ENCODE measurements around the gene CASKIN2. TPM values are rescaled to one million over a fixed set of nuclear protein-coding genes. Genes with fewer than 3 reads are reported as not detected.

CASKIN2 gene
- total RNA-seq, 2 experiments from 2014 or later, result 1.0 TPM; not detected in 1

DNA sequence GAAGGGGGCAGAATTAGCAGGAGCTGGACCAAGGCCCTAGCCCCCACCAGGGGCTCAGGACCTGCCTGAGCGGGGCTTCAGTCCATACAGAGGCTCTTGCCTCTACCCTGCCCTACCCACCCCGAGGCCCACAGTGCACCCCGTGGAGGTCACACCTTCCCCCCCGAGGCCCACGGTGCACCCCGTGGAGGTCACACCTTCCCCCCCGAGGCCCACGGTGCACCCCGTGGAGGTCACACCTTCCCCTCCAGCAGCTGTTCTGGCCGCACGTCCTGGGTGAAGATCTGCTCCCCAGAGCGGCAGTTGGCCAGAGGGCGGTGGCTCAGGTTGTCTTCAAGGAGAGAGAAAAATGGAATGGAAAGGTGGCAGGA, 11.4 kb downstream of the CASKIN2 start:
- TF ChIP-seq, protein P1, sequence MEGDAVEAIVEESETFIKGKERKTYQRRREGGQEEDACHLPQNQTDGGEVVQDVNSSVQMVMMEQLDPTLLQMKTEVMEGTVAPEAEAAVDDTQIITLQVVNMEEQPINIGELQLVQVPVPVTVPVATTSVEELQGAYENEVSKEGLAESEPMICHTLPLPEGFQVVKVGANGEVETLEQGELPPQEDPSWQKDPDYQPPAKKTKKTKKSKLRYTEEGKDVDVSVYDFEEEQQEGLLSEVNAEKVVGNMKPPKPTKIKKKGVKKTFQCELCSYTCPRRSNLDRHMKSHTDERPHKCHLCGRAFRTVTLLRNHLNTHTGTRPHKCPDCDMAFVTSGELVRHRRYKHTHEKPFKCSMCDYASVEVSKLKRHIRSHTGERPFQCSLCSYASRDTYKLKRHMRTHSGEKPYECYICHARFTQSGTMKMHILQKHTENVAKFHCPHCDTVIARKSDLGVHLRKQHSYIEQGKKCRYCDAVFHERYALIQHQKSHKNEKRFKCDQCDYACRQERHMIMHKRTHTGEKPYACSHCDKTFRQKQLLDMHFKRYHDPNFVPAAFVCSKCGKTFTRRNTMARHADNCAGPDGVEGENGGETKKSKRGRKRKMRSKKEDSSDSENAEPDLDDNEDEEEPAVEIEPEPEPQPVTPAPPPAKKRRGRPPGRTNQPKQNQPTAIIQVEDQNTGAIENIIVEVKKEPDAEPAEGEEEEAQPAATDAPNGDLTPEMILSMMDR (conservative IDR thresholded peaks at IDR 0.05; ENCODE audit: low read length), result no peak
- no peak for TF ChIP-seq EZH2phosphoT487 (IDR thresholded peaks at IDR 0.05; ENCODE audit: borderline replicate concordance, low read depth, low read length)
- Histone ChIP-seq H3K79me2 (ENCODE audit: insufficient read depth, low read depth, low read length) (no peaks in the 10 kb centered on the region), H3K36me3 (ENCODE audit: insufficient read depth, low read length) (no peaks in the 10 kb centered on the region), H4K20me1 (ENCODE audit: insufficient read depth, low read length) (no peaks in the 10 kb centered on the region), H3K27ac (ENCODE audit: low read depth, low read length, poor library complexity, severe bottlenecking) (no peak overlapping the region), H3K4me1 (ENCODE audit: insufficient read depth, low read length, poor library complexity, severe bottlenecking) (no peaks in the 10 kb centered on the region), H2AFZ (ENCODE audit: low read length) (no peak overlapping the region), H3K9me2 (ENCODE audit: insufficient read depth, low read length) (no peaks in the 10 kb centered on the region), H3K9me3 (ENCODE audit: low read length) (no peaks in the 10 kb centered on the region), H3K4me3 (ENCODE audit: low read depth, low read length, poor library complexity, severe bottlenecking) (no peak overlapping the region), H3K4me2 (ENCODE audit: low read length) (no peak overlapping the region)
- no TSS peak for BruUV-seq (replicated peaks)
- POLR2A ChIA-PET, result no interaction called here
- intact Hi-C loops (cut with micrococcal nuclease; ENCODE audit: unreplicated experiment), result loop anchor here (1.0 kb wide), 1 partner anchor 78 kb away; no protein-coding TSS in a partner anchor
- DNase-seq (ENCODE audit: low spot score), result no peak
- CTCF ChIA-PET (ENCODE audit: unreplicated experiment), result no interaction called here

DNA sequence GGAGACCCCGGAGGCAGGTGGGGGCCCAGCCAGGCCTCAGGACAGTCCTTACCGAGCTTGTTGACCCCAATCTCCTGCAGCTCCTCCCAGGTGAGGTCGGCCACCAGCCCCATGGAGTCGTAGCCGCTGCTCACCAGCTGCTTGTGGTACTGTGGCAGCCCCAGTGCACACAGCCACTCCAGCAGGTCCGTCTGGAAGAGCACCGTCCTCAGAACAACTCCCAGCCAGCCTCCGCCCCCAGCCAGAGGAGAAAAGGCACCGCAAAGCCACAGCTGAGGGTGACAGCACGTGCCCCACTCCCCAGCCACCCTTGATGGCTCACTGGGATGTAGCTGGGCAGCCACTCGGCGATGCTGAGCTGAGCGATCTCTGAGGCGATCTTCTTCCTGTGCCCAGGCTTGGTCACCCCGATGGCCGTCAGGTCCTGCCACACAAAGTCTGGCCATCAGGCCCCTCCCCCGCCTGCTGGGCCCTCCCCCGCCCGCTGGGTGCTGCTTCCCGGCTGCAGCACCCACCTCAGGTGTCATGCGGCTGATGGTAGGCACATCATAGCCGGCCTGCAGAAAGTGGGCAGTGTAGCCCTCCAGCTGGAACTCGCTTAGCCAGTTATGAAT, 11.9 kb downstream of the CASKIN2 start:
- Histone ChIP-seq H3K4me2 (ENCODE audit: low read length) (no peak overlapping the region), H3K4me3 (ENCODE audit: low read depth, low read length, poor library complexity, severe bottlenecking) (no peak overlapping the region), H4K20me1 (ENCODE audit: insufficient read depth, low read length) (no peaks in the 10 kb centered on the region), H3K9me2 (ENCODE audit: insufficient read depth, low read length) (no peaks in the 10 kb centered on the region), H3K36me3 (ENCODE audit: insufficient read depth, low read length) (no peaks in the 10 kb centered on the region), H3K9me3 (ENCODE audit: low read length) (no peaks in the 10 kb centered on the region), H2AFZ (ENCODE audit: low read length) (no peak overlapping the region), H3K79me2 (ENCODE audit: insufficient read depth, low read depth, low read length) (no peaks in the 10 kb centered on the region), H3K27ac (ENCODE audit: low read depth, low read length, poor library complexity, severe bottlenecking) (no peak overlapping the region), H3K4me1 (ENCODE audit: insufficient read depth, low read length, poor library complexity, severe bottlenecking) (no peaks in the 10 kb centered on the region)
- intact Hi-C loops (cut with micrococcal nuclease; ENCODE audit: unreplicated experiment), result no loop called here
- ChIA-PET CTCF (ENCODE audit: unreplicated experiment) (no interaction called here), POLR2A (no interaction called here)
- no TSS peak for BruUV-seq (replicated peaks)
- no peak for DNase-seq (ENCODE audit: low spot score)
- TF ChIP-seq, protein P1 (conservative IDR thresholded peaks at IDR 0.05; ENCODE audit: low read length), result no peak
- TF ChIP-seq EZH2phosphoT487 (IDR thresholded peaks at IDR 0.05; ENCODE audit: borderline replicate concordance, low read depth, low read length), result no peak

DNA sequence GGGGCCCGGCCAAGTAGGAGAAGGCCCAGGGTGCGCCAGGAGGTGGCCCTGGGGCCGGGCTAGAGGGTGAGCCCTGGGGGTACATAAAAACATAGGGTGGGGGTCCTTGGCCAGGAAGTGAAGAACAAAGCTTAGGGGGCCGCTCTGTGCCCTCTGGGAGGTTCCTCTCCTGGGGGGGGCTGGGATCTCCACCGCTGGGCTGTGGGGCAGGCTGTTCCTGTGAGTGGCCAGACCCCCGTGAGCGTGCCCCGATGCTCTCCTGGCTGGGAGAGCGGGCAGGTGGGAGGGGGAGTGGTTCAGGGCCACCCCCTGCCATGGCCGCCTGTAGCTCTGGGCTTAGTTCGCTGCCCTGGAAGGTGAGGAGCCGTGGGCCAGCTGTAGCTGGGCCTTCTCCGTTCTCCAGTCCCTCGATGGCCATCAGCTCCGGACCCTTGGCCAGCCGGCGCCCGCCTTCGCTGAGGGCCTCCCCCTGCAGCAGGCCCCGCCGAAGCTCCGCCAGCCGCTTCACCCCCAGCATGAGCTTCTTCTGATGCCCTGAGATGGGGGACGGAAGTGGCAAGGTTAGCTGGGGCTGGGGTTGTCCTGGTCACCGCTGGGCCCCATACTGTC, 12.5 kb downstream of the CASKIN2 start:
- H3K4me2 ChIP-seq (ENCODE audit: low read length), result no peak overlapping the region
- H3K79me2 ChIP-seq (ENCODE audit: insufficient read depth, low read depth, low read length), result no peaks in the 10 kb centered on the region
- intact Hi-C loops (cut with micrococcal nuclease; ENCODE audit: unreplicated experiment), result no loop called here
- no peaks in the 10 kb centered on the region for H3K4me1 ChIP-seq (ENCODE audit: insufficient read depth, low read length, poor library complexity, severe bottlenecking)
- no TSS peak for BruUV-seq (replicated peaks)
- H3K9me3 ChIP-seq (ENCODE audit: low read length), result no peaks in the 10 kb centered on the region
- H3K9me2 ChIP-seq (ENCODE audit: insufficient read depth, low read length), result no peaks in the 10 kb centered on the region
- POLR2A ChIA-PET, result no interaction called here
- no peak overlapping the region for H3K4me3 ChIP-seq (ENCODE audit: low read depth, low read length, poor library complexity, severe bottlenecking)
- H2AFZ ChIP-seq (ENCODE audit: low read length), result no peak overlapping the region
- no peaks in the 10 kb centered on the region for H3K36me3 ChIP-seq (ENCODE audit: insufficient read depth, low read length)
- no peak for DNase-seq (ENCODE audit: low spot score)
- TF ChIP-seq, protein P1 (conservative IDR thresholded peaks at IDR 0.05; ENCODE audit: low read length), result no peak
- TF ChIP-seq EZH2phosphoT487 (IDR thresholded peaks at IDR 0.05; ENCODE audit: borderline replicate concordance, low read depth, low read length), result no peak
- CTCF ChIA-PET (ENCODE audit: unreplicated experiment), result no interaction called here
- no peaks in the 10 kb centered on the region for H4K20me1 ChIP-seq (ENCODE audit: insufficient read depth, low read length)
- H3K27ac ChIP-seq (ENCODE audit: low read depth, low read length, poor library complexity, severe bottlenecking), result no peak overlapping the region

Measured in OCI-LY7 (cell line).